ENCODE measurements around the gene ARVCF.

Gene ARVCF

DNA sequence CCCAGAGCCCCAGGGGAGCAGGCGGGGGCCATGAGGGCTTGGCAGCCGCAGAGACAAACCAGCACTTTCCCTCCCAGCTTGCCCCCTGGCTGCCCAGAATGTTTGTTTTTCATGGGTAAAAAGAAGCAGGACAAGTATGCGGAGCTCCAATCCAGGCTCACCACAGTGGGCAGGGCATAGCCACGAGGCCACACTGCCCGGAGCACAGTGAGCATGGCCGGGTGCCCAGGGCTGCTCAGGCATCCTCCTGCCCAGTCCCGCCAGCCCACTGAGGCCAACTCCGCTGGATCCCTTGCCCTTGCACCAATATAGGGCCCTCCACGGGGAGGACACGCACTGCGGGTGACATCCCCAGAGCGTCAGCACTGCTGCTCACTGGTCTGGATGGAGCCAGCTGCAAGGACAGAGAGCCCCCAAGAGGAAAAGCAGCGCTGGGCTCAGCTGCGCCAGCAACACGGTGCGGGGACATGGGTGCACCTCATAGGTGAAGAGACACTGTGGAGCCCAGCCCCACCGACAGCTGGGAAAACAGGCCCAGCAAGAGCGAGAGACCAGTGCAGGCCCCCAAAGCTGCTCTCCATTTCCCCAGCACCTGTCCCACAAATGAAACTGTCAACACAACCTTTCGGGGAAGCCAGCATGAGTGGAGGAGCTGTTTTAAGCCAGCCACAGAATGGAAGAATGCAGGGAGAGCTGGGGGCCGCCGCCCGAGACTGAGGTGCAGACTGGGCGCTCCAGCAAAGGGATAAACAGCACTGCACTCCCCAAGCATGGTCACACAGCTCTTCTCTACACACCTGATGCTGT, 24.8 kb downstream of the ARVCF start:
- Histone ChIP-seq H3K27ac (replicated peaks) (no peak overlapping the region), H3K27me3 (ENCODE audit: insufficient read depth, poor library complexity, severe bottlenecking) (no peaks in the 10 kb centered on the region), H3K4me3 (replicated peaks; ENCODE audit: insufficient read depth, low read length) (no peak overlapping the region)
- no peak for DNase-seq (ENCODE audit: low read depth in 1 of 2, low spot score in 1 of 2)
- no peak for TF ChIP-seq GABPA (IDR thresholded peaks at IDR 0.05; ENCODE audit: low read depth)
- no peak for TF ChIP-seq SPI1 (IDR thresholded peaks at IDR 0.05; ENCODE audit: borderline replicate concordance, low read depth)
- TF ChIP-seq POLR2AphosphoS5 (IDR thresholded peaks at IDR 0.05; ENCODE audit: low read depth) = no peak
- TF ChIP-seq, protein P1, sequence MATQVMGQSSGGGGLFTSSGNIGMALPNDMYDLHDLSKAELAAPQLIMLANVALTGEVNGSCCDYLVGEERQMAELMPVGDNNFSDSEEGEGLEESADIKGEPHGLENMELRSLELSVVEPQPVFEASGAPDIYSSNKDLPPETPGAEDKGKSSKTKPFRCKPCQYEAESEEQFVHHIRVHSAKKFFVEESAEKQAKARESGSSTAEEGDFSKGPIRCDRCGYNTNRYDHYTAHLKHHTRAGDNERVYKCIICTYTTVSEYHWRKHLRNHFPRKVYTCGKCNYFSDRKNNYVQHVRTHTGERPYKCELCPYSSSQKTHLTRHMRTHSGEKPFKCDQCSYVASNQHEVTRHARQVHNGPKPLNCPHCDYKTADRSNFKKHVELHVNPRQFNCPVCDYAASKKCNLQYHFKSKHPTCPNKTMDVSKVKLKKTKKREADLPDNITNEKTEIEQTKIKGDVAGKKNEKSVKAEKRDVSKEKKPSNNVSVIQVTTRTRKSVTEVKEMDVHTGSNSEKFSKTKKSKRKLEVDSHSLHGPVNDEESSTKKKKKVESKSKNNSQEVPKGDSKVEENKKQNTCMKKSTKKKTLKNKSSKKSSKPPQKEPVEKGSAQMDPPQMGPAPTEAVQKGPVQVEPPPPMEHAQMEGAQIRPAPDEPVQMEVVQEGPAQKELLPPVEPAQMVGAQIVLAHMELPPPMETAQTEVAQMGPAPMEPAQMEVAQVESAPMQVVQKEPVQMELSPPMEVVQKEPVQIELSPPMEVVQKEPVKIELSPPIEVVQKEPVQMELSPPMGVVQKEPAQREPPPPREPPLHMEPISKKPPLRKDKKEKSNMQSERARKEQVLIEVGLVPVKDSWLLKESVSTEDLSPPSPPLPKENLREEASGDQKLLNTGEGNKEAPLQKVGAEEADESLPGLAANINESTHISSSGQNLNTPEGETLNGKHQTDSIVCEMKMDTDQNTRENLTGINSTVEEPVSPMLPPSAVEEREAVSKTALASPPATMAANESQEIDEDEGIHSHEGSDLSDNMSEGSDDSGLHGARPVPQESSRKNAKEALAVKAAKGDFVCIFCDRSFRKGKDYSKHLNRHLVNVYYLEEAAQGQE (IDR thresholded peaks at IDR 0.05; ENCODE audit: insufficient replicate concordance, low read depth) = no peak
- TF ChIP-seq, protein P2, sequence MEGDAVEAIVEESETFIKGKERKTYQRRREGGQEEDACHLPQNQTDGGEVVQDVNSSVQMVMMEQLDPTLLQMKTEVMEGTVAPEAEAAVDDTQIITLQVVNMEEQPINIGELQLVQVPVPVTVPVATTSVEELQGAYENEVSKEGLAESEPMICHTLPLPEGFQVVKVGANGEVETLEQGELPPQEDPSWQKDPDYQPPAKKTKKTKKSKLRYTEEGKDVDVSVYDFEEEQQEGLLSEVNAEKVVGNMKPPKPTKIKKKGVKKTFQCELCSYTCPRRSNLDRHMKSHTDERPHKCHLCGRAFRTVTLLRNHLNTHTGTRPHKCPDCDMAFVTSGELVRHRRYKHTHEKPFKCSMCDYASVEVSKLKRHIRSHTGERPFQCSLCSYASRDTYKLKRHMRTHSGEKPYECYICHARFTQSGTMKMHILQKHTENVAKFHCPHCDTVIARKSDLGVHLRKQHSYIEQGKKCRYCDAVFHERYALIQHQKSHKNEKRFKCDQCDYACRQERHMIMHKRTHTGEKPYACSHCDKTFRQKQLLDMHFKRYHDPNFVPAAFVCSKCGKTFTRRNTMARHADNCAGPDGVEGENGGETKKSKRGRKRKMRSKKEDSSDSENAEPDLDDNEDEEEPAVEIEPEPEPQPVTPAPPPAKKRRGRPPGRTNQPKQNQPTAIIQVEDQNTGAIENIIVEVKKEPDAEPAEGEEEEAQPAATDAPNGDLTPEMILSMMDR (IDR thresholded peaks at IDR 0.05; ENCODE audit: insufficient read depth, low read length) = no peak

DNA sequence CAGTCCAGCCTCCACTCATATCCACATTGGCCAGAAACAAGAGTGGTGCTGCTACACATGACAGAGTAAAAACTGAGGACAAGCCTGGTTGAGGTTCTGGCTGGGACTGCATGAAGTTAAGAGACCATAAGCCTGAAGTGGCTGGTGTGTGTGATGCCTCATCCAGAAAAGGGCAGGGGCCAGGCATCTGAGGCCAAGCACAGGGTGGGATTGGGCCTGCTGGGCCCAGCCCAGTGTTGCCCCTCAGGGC, 25.3 kb downstream of the ARVCF start:
- H3K27ac ChIP-seq (replicated peaks) = no peak overlapping the region
- no peak overlapping the region for H3K4me3 ChIP-seq (replicated peaks; ENCODE audit: insufficient read depth, low read length)
- H3K27me3 ChIP-seq (ENCODE audit: insufficient read depth, poor library complexity, severe bottlenecking) = no peaks in the 10 kb centered on the region
- TF ChIP-seq, protein P1 (IDR thresholded peaks at IDR 0.05; ENCODE audit: insufficient replicate concordance, low read depth) = no peak
- TF ChIP-seq GABPA (IDR thresholded peaks at IDR 0.05; ENCODE audit: low read depth) = no peak
- TF ChIP-seq SPI1 (IDR thresholded peaks at IDR 0.05; ENCODE audit: borderline replicate concordance, low read depth) = no peak
- TF ChIP-seq POLR2AphosphoS5 (IDR thresholded peaks at IDR 0.05; ENCODE audit: low read depth) = no peak
- TF ChIP-seq, protein P2 (IDR thresholded peaks at IDR 0.05; ENCODE audit: insufficient read depth, low read length) = no peak
- DNase-seq (ENCODE audit: low read depth in 1 of 2, low spot score in 1 of 2) = no peak

DNA sequence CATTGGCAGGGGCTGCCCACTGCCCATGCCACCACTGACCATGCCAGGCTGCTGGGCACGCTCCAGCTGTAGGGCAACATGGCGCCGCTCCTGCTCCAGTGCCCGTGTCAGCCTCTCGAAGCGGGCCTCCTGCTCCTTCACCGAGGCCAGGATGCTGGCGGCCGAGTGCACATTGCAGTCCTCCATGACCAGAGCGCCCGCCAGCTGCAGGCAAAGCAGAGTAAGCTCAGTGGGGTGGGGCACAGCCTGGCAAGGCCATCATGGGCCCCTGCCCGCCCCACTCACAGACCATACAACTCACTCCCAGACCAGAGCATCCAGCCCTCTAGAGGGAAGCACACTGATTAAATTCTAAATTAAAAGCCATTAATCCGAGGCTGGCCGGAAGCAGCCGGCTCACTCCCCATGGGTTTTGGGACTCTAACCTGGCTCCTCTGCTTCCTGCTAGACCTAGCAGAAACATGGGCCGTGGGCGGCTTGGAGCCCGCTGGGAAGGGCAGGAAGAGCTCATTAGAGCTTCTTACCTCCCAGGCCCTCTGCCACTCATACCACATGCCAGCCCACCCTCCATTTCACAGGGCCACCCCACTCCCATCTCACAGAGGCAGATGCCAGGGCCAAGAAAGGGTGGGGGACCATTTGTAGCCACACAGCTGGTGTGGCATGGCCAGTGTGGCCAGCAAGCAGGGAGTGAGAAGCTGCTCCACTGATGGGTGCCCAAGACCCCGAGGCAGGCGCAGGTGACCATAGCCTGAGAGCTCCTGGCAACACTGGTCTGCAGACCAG, 25.8 kb downstream of the ARVCF start:
- no peak for DNase-seq (ENCODE audit: low read depth in 1 of 2, low spot score in 1 of 2)
- Histone ChIP-seq H3K27me3 (ENCODE audit: insufficient read depth, poor library complexity, severe bottlenecking) (no peaks in the 10 kb centered on the region), H3K4me3 (replicated peaks; ENCODE audit: insufficient read depth, low read length) (no peak overlapping the region), H3K27ac (replicated peaks) (no peak overlapping the region)
- TF ChIP-seq, protein P2 (IDR thresholded peaks at IDR 0.05; ENCODE audit: insufficient read depth, low read length) = no peak
- TF ChIP-seq GABPA (IDR thresholded peaks at IDR 0.05; ENCODE audit: low read depth) (no peak), POLR2AphosphoS5 (IDR thresholded peaks at IDR 0.05; ENCODE audit: low read depth) (no peak), SPI1 (IDR thresholded peaks at IDR 0.05; ENCODE audit: borderline replicate concordance, low read depth) (no peak)
- TF ChIP-seq, protein P1 (IDR thresholded peaks at IDR 0.05; ENCODE audit: insufficient replicate concordance, low read depth) = no peak

Measured in HL-60 (cell line).